ENCODE data around the gene HNF4A.

Gene HNF4A

GRCh38 chr20:44426879-44427790 is 71.6 kb downstream of the HNF4A start:
- FAIRE-seq = no peak

GRCh38 chr20:44427804-44428173 is 72.3 kb downstream of the HNF4A start:
- no peak for FAIRE-seq

- no peak for FAIRE-seq
These were observed 72.9 kb downstream of the HNF4A start for GRCh38 chr20:44428174-44429016.

GRCh38 chr20:44429017-44429339 is 73.5 kb downstream of the HNF4A start:
- FAIRE-seq = no peak

GRCh38 chr20:44429419-44430269 is 74.1 kb downstream of the HNF4A start:
- FAIRE-seq = no peak

- FAIRE-seq = no peak
These were observed 75.0 kb downstream of the HNF4A start for GRCh38 chr20:44430270-44431065.

GRCh38 chr20:44431118-44431501 is 75.6 kb downstream of the HNF4A start:
- no peak for FAIRE-seq

- FAIRE-seq = no peak
These were observed 76.2 kb downstream of the HNF4A start for GRCh38 chr20:44431502-44432234.

- no peak for FAIRE-seq
These were observed 77.4 kb downstream of the HNF4A start for GRCh38 chr20:44432618-44433577.

GRCh38 chr20:44433751-44434538 is 78.4 kb downstream of the HNF4A start:
- FAIRE-seq = no peak

- no peak for FAIRE-seq
These were observed 80.3 kb downstream of the HNF4A start for GRCh38 chr20:44435630-44436335.

GRCh38 chr20:44436393-44436792 is 80.9 kb downstream of the HNF4A start:
- no peak for FAIRE-seq

- no peak for FAIRE-seq
These were observed 82.0 kb downstream of the HNF4A start for GRCh38 chr20:44437497-44437896.

- no peak for FAIRE-seq
These were observed 83.3 kb downstream of the HNF4A start for GRCh38 chr20:44438782-44439181.

- no peak for FAIRE-seq
These were observed 83.8 kb downstream of the HNF4A start for GRCh38 chr20:44439318-44439717.

- no peak for FAIRE-seq
These were observed 87.0 kb downstream of the HNF4A start for GRCh38 chr20:44442298-44443070.

GRCh38 chr20:44445742-44446710 is 90.5 kb downstream of the HNF4A start:
- FAIRE-seq = no peak

Data from G401.6 (cell line).